Measurements from ENCODE around the gene LPCAT3. TPM values are rescaled to one million over a fixed set of nuclear protein-coding genes. Genes with fewer than 3 reads are reported as not detected.

Gene LPCAT3
- total and polyA plus RNA-seq, 2 of the 4 experiments (the other 2 are of a cell fraction) = 7.0 to 18.6 TPM

GRCh38 chr12:6962285-6963015 is 55.8 kb downstream of the LPCAT3 start:
- H3K4me3 ChIP-seq (ENCODE audit: insufficient read depth, low read depth, low read length) = no peak overlapping the region
- DNase-seq (no peak), ATAC-seq (ENCODE audit: low read depth) (no peak)
- peak overlapping the region; percentile 53 for H3K27ac ChIP-seq (ENCODE audit: insufficient read depth, low read length)
- peaks cover 0 to 9% of the 10 kb centered on the region in 2 experiments; a peak in 2 of 4 replicates for H3K79me1 ChIP-seq (ENCODE audit: low read depth in 1 of 2, low read length in 2 of 2)
- dilution Hi-C loops (cut with HindIII; ENCODE audit: low sequenced_read_pairs, unreplicated experiment) = no loop called here
- no peak for TF ChIP-seq SMC3 (IDR thresholded peaks at IDR 0.05; ENCODE audit: low read depth, low read length)
- peak; percentile 65 for TF ChIP-seq CEBPB (IDR thresholded peaks at IDR 0.05; ENCODE audit: low read depth, low read length)
- 60% methylated on average over 1 of the region's 25 CpGs; no CpG with 5 or more reads in 1 of the 2 experiments for WGBS, 2 experiments (ENCODE audit: extremely low coverage in 2 of 2, insufficient read length in 1 of 2)
- H3K27me3 ChIP-seq (ENCODE audit: control insufficient read depth, insufficient read depth, low read length) = no peaks in the 10 kb centered on the region
- H2BK120ac ChIP-seq (ENCODE audit: low read depth, low read length) = peak overlapping the region; percentile 64
- H3K9me3 ChIP-seq (ENCODE audit: control insufficient read depth, insufficient read depth, low read length) = no peaks in the 10 kb centered on the region
- peak overlapping the region; percentile 72; the same call in 1 of the 2 replicates for H3K14ac ChIP-seq (replicated peaks; ENCODE audit: low read depth, low read length)
- H3K56ac ChIP-seq (ENCODE audit: extremely low read depth, insufficient read depth, low read length) = no peak overlapping the region; the same call in 1 of the 2 replicates
- peak overlapping the region; percentile 78 for H2BK20ac ChIP-seq (ENCODE audit: low read depth, low read length)
- H2BK15ac ChIP-seq (ENCODE audit: low read depth, low read length) = peak overlapping the region; percentile 64; the same call in 1 of the 3 replicates
- H2AK9ac ChIP-seq (replicated peaks; ENCODE audit: low read depth, low read length, poor library complexity) = peak overlapping the region; percentile 83
- in situ Hi-C loops (cut with MboI; ENCODE audit: low sequenced_read_pairs) = loop anchor here (5.0 kb wide), 1 partner anchor 95 kb away; the partner anchor contains the start of gene TPI1
- H4K20me1 ChIP-seq (ENCODE audit: insufficient read depth, low read length) = no peaks in the 10 kb centered on the region
- H3K4me1 ChIP-seq (ENCODE audit: control insufficient read depth, insufficient read depth, low read length) = peaks cover 5% of the 10 kb centered on the region; the same call in 1 of the 2 replicates
- H3K18ac ChIP-seq (ENCODE audit: low read depth, low read length) = peak overlapping the region; percentile 39; the same call in 1 of the 2 replicates
- H4K8ac ChIP-seq (ENCODE audit: low read depth in 2 of 2, low read length in 2 of 2) = peak overlapping the region; percentile 96; a peak in 2 of 4 replicates
- ChIA-PET POLR2A (ENCODE audit: unreplicated experiment) (interaction anchor here (0.6 kb wide), 1 partner anchor 37 kb away, joined by 3 read pairs; no protein-coding TSS in a partner anchor), CTCF (interaction anchor here (0.6 to 1.7 kb wide), 3 partner anchors 19 to 150 kb away, joined by 3 read pairs; partner anchors contain the start of genes C12orf57 and RNU7-1)
- intact Hi-C loops (cut with micrococcal nuclease) = no loop called here
- H3K9me1 ChIP-seq (ENCODE audit: insufficient read depth, low read length) = no peaks in the 10 kb centered on the region
- peak overlapping the region; percentile 92 for H4K91ac ChIP-seq (ENCODE audit: insufficient read depth, low read depth, low read length)
- H3K23ac ChIP-seq (ENCODE audit: low read depth, low read length) = no peak overlapping the region
- H4K5ac ChIP-seq (ENCODE audit: low read depth, low read length) = peak overlapping the region; percentile 81; the same call in 1 of the 2 replicates
- H2AK5ac ChIP-seq (ENCODE audit: low read depth, low read length) = peak overlapping the region; percentile 39; the same call in 1 of the 2 replicates
- H3K4ac ChIP-seq (ENCODE audit: low read depth, low read length) = peak overlapping the region; percentile 78
- no peak overlapping the region for H3K4me2 ChIP-seq (ENCODE audit: low read depth, low read length)
- BruUV-seq (replicated peaks) = no TSS peak
- no peak overlapping the region for H3K9ac ChIP-seq (ENCODE audit: low read depth, low read length)
- H3K36me3 ChIP-seq (ENCODE audit: control insufficient read depth, insufficient read depth, low read length) = peaks cover 24% of the 10 kb centered on the region
- peak overlapping the region; percentile 88 for H2AFZ ChIP-seq (replicated peaks; ENCODE audit: low read length, poor library complexity)
- peak overlapping the region; percentile 5 for H2BK5ac ChIP-seq (ENCODE audit: low read depth, low read length, poor library complexity, severe bottlenecking)

All from IMR-90 (cell line).